ENCODE measurements around the gene SLC39A3.

Gene SLC39A3

DNA sequence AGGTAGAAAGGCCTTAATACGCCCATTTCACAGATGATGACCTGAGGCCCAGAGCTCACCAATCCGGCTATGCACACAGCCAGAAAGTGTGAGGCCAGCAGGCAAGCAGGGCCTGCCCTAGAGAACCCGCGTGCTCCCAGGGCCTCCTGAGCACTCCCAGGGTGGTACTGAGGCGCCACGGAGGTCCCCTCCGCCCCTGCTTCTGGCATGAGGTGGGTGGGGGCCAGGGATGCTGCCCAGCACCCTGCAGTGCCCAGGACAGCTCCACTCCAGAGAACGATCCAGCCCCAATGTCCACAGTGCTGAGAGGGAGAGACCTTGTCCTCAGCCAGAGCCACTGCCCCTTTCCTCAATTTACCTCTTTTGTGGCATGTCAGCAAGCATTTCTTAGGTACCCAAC is 29.4 kb upstream of the SLC39A3 start:
- in situ Hi-C loops (cut with MboI; ENCODE audit: low sequenced_read_pairs), result no loop called here

- in situ Hi-C loops (cut with MboI; ENCODE audit: low sequenced_read_pairs), result no loop called here
Observed at GRCh38 chr19:2768365-2769132, 28.7 kb upstream of the SLC39A3 start.

- in situ Hi-C loops (cut with MboI; ENCODE audit: low sequenced_read_pairs), result no loop called here
Observed at GRCh38 chr19:2767688-2768087, 27.9 kb upstream of the SLC39A3 start.

DNA sequence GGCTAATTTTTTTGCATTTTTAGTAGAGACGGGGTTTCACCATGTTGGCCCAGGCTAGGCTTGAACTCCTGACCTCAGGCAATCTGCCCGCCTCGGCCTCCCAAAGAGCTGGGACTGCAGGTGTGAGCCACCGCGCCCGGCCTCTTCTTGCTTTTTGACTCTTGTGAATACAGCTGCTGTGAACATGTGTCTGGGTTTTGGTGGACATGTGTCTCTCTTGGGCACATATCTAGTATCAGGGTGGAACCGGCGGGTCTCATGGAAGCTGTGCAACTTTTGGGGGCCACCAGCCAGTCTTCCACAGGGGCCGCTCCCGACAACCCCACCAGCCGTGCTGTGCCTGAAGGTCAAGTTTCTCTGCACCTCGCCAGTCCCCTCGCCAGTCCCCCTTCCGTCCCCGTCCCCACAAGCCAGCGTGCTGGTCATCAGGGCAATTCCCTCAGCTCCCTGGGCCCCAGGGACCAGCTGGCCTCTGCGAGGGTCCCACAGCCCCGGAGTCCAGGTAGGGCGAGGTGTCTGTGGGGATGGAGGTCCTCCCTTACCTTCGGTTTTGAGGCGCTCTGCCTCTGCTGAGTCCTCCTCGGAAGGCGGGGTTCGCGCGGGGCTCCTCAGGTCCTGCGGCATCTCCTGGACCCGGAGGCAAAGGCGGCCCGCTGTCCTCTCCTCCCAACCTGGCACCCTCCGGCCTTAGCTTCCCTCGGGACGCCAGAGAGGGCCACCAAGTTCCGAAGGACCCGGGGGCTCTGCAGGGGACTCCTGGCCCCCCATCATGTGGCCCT is 27.0 kb upstream of the SLC39A3 start:
- in situ Hi-C loops (cut with MboI; ENCODE audit: low sequenced_read_pairs), result no loop called here

GRCh38 chr19:2765376-2765775 is 25.6 kb upstream of the SLC39A3 start:
- in situ Hi-C loops (cut with MboI; ENCODE audit: low sequenced_read_pairs), result no loop called here

GRCh38 chr19:2764945-2765344 is 25.1 kb upstream of the SLC39A3 start:
- in situ Hi-C loops (cut with MboI; ENCODE audit: low sequenced_read_pairs), result no loop called here

GRCh38 chr19:2763687-2764086 is 23.9 kb upstream of the SLC39A3 start:
- in situ Hi-C loops (cut with MboI; ENCODE audit: low sequenced_read_pairs), result no loop called here

DNA sequence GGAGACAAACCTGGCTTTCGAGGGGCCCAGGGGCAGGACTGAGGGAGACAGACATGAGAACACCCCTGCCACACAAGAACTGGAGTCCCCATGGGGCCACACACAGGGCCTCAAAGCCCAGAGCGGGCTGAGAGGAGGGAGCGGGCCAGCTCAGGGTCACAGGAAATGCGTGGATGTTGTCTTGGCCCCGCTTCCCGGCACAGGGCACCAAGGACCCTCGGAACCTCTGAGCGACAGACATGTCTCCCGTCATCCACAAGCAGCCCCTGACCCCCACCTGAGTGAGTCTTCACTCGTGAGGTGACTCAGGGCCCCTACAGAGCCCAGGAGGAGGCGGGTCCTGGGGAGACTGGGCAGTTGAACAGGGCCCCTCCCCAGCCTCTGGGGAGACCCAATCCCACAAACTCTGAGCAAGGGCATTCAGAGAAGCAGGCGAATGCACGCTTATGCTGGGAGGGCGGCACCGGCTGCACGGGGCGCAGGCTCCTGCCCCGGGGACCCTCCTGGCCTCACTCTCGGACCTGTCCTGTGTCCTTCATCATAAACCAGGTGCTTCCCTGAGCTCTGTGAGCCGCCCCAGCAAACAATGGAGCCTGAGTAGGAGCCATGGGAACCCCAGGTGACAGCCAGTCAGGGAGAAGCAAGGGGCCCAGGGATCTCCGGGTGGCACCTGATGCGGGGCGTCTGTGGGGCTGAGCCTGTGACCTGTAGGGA is 23.1 kb upstream of the SLC39A3 start:
- in situ Hi-C loops (cut with MboI; ENCODE audit: low sequenced_read_pairs), result no loop called here

DNA sequence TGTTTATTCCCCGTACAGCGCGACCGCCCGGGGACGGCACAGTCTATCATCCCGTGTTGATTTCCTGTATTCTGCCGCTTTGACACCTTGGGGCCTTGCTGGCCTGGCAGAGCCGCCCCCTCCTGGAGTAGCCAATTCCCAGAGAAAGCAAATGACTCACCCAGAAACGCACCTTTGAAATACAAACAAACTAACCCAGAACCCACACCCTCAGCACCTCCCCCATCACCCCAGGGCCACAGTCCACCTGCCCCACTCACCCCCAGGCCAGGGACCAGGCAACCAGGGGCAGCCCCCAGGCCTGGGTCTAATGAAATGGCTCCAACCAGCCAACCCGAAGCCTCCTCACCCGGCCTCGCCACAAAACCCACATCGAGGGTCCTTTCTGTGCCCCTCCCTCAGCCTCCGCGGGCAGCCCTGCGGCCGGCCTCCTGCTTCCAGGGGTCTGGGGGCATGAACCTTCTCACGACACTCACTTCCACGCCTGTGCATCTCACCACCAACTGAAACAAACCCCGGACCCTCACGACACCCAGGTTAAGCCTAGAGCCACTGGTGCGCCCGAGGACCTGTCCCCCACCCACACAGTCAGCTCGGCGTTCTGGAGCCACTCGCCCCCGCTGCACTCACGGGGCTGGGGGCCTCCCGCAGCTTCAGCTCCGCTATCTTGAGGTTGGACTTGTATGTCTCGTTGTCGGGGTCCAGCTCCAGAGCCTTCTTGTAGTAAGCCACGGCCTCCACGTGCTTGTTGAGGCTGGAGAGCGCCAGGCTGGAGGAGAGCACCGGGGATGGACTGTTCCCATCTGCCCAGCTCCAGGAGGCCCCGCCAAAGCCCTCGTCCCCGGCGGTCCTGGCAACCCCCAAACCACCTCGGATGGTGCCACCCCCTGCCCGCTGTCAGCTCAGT is 22.3 kb upstream of the SLC39A3 start:
- in situ Hi-C loops (cut with MboI; ENCODE audit: low sequenced_read_pairs), result no loop called here

DNA sequence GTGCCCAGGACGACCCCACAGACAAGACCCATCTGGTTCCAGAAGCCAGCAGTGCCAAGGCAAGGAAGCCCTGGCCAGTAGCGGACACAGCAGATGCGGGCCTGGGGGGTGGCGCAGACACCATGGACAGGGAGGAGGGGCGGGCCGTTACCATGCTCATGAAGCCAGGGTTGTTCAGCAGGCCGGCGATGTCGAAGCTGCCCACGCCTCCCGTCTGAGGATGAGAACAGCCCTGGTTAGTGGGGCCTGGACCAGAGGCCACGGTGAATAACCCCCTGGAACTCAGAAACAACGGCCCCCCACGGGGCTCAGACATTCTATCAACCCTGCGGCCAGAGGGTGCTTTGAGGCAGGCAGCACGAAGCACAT is 21.5 kb upstream of the SLC39A3 start:
- in situ Hi-C loops (cut with MboI; ENCODE audit: low sequenced_read_pairs), result no loop called here

DNA sequence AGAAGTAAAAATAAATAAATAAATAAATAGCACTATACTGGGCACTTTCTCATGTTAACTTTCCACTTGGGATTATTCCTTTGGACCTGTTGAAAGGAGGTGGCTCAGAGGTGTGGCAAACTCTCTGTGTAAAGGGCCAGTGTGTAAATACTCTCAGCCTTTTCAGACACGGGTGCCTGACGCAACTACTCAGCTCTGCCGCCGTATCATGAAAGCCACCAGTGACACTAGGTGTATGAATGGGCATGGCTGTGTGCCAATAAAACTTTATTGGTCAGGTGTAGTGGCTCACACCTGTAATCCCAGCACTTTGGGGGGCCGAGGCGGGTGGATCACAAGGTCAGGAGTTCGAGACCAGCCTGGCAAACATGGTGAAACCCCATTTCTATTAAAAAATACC is 20.1 kb upstream of the SLC39A3 start:
- in situ Hi-C loops (cut with MboI; ENCODE audit: low sequenced_read_pairs), result no loop called here

DNA sequence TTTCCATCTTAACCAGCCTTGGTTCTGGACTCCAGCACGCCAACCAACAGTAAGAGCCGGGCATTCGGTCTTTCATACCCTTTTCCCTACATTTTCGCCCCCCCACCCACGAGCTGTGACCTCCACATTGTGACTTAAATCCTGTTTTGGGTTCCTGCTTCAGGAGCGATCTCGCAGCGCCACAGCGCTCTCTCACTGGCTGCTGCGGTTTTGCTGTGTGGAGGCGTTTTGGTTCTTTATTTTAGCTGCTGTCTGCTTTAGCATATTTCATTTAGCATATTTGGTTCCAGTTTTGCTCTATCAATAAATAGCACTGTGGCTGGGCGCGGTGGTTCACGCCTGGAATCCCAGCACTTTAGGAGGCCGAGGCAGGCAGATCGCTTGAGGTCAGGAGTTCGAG is 19.5 kb upstream of the SLC39A3 start:
- in situ Hi-C loops (cut with MboI; ENCODE audit: low sequenced_read_pairs), result no loop called here

- in situ Hi-C loops (cut with MboI; ENCODE audit: low sequenced_read_pairs), result no loop called here
Observed at GRCh38 chr19:2758601-2759313, 18.9 kb upstream of the SLC39A3 start.

DNA sequence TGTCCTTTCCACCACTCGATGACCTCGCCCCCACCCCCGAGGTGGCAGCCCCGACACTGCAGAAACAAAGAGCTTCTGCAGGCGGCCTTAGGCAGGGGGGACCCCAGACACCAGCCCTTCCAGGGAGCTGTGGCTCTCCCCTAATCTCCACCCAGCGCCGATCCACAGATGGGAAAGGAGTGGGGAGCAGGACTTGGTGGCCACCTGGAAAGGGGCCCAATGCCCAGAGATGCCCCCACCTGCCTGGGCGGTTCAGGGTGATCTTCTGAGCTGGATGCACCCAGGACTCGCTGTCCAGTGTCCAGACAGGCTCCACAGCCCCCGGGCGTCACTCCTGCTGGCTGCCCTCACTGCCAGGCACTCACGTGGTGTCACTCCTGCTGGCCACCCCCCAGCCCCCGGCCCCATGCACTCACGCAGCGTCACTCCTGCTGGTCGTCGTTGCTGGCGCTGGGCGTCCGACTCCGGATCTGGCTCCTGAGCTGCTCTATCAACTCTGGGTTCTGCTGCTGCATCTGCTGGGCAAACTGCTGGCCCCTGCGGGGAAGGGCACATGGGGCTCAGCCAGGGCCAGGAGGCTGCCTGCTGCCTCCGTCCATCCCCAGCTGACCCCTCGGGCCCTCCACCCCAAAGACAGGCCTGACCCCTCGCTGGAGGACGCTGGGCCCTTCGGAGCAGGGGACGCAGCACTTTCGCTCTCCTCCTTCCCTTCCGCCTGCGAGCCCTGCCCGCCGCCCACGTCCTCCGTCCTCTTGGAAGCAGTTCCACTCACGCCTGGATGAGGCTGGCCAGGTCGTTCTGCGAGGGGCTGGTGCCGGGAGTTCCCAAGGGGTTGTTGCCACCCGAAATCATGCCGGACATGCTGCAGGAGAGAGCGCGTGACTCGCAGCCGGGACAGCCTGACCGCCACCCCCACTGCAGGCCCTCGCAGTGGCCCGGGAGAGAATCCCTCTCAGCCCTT is 17.4 kb upstream of the SLC39A3 start:
- in situ Hi-C loops (cut with MboI; ENCODE audit: low sequenced_read_pairs), result no loop called here

- in situ Hi-C loops (cut with MboI; ENCODE audit: low sequenced_read_pairs), result no loop called here
Observed at GRCh38 chr19:2756477-2756876, 16.7 kb upstream of the SLC39A3 start.

DNA sequence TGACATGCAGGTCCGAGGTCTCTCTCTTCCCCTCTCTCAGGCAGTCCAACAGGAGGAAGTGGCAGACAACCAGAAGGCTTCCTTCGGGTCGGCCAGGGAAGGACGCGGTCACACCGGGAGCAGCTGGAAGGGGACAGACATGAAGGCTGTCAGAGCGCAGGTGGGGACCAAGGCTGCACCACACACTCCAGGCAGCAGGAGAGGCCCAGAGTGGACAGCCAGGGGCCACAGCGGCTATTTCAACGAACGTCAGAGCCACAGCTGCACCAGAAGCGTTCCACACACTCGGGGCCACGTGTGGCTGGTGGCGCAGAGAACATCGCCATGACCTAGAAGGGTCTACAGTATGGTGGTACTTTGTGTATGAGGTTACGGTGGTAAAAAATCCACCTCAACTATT is 16.0 kb upstream of the SLC39A3 start:
- in situ Hi-C loops (cut with MboI; ENCODE audit: low sequenced_read_pairs), result no loop called here

DNA sequence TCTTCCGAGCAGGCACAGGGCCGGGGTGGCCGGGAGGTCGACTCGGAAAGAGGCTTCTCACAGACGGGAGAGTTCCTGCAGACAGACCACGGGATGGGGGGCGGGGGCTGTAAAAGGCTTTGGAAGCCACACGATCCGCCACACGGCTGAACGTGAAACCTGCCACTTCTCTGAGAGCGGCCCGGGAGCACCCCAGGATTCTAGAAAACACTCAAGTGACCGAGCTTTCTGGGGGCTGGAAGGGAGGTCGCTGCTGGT is 15.6 kb upstream of the SLC39A3 start:
- in situ Hi-C loops (cut with MboI; ENCODE audit: low sequenced_read_pairs), result no loop called here

DNA sequence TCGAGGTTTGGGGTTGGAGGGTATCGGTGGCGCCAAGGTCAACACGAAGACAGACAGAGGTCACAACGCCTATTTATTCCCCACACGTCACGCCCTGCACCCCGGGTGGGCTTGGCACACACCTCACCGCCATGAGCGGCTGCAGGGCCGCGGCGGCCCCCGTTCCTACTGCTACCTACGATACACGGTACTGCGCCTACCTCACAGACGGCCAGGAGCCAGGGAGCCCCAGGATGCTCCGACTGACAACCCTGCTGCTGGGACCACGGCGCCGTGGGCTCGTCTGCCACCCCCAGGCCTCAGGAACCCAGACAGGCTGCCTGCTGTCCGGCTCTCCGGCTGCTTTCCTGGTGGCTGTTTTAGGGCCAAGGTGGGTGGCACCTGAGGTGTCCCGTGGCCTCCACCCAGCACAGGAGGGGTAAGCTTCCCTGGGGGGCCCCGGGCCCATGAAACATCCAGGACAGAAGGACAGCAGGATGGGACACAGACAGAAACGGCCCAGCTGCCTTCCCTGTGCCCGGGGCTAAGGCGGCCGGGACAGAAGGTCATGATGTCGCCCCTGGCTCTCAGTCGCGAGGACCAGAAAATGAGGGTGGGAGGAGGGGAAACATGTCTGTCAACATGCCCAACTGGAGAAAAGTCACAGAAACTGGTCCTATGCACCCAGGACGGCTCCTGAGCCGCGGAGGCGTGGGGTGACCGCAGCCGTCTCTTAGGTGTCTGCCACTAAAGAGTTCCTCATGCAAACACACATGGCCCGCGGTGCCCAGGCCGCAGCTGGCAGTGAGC is 15.0 kb upstream of the SLC39A3 start:
- in situ Hi-C loops (cut with MboI; ENCODE audit: low sequenced_read_pairs), result no loop called here

GRCh38 chr19:2751438-2751830 is 11.6 kb upstream of the SLC39A3 start:
- in situ Hi-C loops (cut with MboI; ENCODE audit: low sequenced_read_pairs), result no loop called here
